HG02981 (cell line): ENCODE results near the gene GPR176.

Experiments
- ATAC-seq: cut with Tn5 transposase; IDR thresholded peaks from one replicate; pipeline ENCODE4 v1.9.1; 2021; ENCODE audit warnings: mild to moderate bottlenecking, moderate library complexity; ENCODE audit not compliant: unreplicated experiment

Gene GPR176

DNA sequence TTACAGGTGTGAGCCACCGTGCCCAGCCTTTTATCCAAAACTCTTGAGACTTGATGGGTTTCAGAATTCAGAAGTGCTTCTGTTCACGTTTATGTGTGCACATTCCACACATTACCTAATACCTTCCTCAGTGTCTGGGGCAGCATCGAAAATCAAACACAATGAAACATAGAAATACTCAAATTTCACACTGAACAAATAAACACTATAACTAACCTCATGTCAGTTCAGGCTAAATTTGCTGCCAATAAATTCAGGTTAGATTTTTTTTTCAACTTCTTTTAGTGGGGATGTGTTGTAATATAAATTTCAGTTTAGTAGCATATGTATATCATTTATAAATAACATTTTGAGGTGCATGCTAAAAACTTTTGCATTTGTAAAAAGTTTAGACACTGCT is 16.6 kb upstream of the GPR176 start:
- ATAC-seq: no peak

DNA sequence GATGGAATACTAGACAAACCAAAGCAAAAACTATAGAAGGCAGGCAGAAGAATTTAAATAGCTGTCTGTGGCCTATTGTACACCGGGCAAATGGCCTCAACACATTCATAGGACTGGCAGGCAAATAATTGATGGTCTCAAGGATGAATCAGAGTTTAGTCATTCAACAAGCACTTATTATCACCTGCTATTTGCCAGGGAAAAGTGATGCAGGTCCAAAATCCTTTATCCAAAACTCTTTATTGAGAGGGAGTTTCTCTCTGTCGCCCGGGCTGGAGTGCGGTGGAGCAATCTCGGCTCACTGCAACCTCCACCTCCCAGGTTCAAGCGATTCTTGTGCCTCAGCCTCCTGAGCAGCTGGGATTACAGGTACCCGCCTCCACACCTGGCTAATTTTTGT is 16.1 kb upstream of the GPR176 start:
- ATAC-seq: no peak

DNA sequence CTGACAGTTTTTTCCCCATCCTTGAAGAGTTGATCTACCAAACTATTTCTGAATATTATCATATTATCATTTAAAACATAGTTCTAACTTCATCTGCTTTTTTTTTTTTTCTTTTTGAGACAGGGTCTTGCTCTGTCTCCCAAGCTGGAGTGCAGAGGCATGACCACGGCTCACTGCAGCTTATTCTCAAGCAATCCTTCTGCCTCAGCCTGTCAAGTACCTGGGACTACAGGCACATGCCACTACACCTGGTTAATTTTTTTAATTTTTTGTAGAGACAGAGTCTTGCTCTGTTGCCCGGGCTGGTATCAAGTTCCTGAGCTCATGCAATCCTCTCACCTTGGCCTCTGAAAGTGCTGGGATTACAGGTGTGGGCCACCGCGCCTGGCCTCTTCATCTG is 15.2 kb upstream of the GPR176 start:
- no peak for ATAC-seq

DNA sequence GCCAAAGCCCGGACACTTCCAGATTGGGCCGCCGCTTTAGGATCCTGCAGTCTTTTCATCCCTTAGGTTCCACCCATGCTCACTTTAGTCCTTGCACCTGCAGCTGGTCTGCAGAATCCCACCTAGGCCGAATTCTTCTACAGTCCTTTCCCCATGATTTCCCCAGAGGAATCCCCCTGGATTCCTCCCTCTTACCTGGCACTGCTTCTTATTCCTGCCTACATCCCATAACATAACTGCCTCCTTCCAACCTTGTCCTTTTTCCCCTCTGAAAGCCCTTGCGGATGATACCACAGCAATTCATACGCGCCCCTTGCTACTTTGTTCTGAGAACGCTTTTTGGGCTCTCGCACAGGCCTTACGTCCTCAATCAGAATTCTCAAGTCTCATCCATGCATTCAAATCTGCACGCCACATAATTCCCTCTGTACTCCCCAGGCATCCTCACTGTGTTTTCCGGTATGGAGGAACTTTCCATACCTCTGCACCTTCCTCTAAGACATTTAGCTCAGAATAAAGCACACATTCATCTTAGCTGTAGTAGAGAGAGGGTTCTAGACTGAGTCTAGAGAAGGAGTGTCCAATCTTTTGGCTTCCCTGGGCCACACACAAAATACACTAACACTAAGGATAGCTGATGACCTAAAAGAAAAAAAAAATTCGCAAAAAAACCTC is 14.5 kb upstream of the GPR176 start:
- no peak for ATAC-seq

DNA sequence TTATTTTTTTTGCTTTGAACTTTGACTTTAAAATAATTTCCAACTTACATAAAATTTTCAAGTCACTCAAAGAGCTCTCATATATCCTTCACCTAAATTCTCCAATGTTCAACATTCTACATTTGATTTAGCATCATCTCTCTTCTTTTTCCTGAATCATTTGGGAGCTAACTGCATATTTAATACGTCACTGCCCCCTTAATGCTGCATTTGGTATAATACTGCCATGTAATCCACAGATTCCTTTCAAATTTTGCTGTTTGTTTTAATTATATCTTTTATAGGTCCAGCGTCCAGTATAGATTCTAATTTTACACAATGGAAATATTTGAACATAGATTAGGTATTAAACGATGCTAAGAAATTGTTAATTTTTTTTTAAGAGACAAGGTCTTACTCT is 11.5 kb upstream of the GPR176 start:
- ATAC-seq: no peak

DNA sequence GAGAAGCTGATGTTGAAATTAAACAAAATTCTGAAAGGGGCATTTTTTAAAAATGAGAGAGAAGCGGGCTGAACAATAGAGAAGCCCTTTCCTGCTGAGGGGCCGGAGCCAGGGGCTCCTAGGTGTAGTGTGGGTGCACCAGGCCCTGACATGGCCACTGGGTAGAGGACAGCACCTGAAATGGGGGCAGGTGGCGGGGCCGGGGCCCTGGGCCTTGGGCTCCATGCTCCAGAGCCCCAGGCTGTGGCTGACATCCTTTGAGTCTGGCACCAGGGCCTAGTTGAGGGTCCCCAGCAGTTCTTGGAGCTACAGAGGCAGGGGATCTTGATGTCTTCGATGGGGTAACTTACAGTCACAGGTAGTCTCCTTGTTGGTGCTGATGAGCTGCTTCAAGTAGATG is 6.5 kb upstream of the GPR176 start:
- ATAC-seq: no peak

DNA sequence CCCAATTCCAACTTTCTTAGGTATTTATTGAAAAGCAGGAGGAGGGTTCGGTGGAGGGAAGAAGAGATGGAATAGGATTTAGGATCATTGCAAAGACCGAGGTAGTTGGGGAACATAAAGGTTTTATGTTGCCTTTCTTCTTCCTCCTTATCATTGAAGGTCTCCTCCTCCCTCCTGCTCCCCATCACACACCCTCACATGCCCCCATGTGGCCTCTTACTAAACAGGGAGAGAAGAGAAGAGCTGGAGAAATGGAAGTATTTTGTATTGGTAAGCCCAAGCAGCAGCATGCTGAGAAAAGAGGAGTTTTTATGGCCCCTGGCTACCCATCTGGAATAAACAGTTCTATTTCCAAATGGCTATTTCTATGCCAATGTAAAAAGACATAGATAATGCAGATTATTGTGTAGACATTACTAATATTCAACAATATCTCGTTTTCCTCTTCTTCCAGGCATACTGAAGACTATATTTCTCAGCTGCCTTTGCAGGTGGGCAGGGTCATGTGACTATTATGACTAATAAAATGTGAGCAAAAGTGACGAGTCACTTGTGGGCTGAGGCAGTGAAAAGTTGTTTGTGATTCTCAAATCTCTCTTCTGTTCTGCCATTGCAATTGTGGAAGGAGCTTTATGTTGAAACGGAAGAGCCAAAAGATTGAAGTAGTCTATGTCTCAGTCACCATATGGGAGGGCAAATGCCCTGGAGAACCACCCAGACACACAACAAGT is 5.2 kb upstream of the GPR176 start:
- ATAC-seq: no peak

DNA sequence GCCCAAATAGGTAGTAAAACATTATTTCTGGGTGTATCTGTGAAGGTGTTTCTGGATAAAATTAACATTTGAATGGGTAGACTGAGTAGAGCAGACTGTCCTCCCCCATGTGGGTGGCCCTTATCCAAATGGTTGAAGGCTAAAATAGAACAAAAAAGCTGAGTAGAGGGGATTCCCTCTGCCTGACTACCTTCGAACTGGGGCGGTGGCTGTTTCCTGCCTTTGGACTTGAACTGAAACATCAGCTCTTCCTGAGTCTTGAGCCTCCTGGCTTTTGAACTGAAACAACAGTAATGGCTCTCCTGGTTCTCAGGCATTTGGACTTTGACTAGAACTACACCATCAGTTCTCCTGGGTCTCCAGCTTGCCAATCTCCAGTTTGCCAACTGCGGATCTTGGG is 4.4 kb upstream of the GPR176 start:
- ATAC-seq: no peak

DNA sequence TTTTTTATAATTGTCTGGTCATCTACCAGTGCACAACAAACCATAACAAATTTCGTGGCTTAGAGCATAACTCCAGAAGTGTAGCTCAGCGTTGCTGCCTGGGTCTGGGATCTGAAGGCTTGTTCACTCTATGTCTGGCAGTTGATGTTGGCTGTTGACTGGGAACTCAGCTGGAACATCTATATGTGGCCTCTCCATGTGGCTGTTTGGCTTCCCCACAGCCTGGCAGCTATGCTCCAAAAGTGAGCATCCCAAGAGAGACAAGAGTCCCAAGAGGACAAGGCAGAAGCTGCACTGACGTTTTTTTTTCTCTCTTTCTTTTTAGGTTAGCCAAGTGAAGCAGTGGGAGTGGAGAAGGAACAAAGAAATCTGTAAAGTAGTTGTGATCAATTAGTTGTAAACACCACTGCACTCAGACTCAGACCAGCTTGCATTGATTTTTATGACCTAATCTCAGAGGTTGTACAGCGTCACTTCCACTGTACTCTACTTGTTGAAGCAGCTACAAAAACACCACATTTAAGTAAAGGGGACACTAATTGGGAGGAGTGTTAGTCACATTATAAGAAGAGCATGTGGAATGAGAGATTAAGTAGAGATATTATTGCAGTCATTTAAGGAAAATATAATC is 2.5 kb upstream of the GPR176 start:
- no peak for ATAC-seq

DNA sequence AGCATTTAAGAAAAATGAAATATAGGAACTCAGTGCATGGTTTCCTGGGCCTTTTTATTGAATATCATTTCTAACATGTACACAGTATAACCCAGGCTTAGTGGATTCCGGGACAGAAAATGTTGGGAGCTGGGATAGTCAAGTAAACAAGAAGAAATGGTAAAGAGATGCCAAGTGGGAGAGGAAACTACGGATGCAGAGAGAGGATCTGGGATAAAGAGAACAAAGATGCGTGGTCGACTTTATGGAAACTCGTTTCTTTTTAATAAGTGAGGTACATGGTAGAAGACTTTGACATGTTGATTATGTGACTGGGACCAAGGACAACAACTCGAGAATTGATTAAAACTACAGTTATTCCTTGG is 1.2 kb upstream of the GPR176 start:
- ATAC-seq: no peak

DNA sequence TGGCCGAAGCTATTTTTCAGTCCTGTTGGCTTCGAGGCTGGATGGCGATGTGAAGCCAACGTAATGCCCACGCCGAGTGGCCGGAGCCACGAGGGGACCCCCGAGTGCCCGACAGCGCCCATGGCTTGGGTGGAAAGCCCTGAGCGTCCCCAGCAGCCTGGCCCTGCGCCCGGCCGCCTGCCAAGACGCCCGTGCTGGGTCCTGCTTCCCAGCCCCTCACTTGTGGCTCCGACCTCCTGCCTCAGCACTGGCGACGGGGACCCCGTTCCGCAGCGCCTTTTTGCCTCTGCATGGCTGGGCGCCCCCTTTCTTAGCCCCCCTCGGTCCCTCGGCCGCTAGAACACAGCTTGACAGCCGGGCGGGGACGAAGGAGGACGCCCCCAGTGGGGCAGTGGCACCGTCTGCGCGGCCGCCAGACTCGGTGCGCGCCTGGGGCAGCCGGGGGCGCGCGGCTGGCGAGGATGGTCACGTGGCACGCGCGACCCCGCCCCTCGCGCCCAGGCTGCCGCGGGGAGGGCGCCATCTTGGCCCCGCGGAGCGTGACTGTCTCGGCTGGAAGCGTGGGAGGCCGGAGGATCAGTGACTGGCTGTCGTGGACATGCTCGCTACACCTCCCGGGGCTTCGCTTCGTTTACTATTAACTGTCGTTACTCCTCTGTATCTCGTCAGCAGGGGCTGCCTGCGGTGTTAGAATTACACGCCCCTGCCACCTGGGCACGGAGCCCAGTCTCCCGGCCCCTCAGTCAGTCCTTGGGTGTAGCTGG is 626 bp upstream of the GPR176 start:
- ATAC-seq: peak; percentile 78

DNA sequence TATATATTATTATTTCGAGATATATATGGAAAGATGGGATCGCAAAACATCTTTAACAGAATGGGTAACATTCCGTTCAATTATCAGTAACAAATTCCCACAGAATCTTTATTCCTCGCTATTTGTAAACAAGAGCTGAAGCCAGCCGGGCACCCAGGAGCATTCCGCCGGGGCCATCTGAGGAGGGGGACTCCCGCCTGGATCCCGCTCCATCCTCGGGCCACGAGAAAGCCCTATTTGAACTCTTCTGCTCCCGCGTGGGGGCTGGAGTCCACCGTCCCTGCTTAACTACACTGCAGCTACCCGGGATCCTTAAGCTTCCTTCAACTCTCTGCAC is 687 bp downstream of the GPR176 start:
- no peak for ATAC-seq

DNA sequence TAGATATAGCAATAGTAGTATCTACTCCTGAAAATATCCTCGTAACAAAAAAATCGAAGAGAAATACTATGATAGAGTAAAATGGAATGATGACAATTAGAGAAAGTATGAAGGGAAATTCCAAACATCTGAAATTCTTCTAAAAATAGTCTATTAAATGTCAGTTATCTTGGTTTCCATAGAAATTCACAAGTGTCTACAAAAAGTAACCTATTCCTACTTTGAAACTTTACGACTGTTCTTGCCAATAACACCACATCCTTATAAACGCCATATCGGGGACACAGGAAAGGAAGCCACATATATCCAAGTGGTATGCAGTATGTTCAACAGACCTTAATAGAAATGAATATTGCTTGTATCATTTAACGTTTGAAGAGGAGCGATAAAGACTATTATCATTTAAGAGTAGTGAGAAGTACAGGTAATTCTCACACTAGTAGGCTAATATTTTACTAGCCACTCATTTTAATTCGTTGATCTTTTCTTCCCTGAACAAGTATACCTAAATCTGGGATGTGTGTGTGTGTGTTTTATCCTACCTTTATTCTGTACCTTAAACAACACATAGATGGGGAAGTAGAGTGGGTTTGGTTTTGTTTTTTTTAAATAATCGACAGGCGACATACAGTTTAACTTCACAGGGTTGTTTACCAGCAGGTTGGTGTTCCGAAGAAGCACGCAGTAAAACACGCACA is 1.2 kb downstream of the GPR176 start:
- no peak for ATAC-seq

DNA sequence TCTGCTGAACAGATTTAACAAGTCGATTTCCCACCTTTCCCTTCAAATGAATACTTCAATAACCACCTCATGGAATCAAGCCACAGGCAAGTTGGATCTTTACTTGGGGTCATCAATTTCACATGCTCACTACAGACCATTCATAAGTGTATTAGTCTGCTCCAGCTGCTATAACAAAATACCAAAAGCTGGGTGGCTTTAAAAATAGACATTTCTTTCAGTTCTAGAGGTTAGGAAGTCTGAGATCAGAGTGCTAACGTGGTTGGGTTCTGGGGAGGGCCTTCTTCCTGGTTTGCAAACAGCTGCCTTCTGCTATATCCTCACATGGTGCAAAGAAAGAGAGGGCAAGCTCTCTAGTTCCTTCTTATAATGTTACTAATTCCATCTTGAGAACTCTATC is 5.1 kb downstream of the GPR176 start:
- ATAC-seq: no peak

DNA sequence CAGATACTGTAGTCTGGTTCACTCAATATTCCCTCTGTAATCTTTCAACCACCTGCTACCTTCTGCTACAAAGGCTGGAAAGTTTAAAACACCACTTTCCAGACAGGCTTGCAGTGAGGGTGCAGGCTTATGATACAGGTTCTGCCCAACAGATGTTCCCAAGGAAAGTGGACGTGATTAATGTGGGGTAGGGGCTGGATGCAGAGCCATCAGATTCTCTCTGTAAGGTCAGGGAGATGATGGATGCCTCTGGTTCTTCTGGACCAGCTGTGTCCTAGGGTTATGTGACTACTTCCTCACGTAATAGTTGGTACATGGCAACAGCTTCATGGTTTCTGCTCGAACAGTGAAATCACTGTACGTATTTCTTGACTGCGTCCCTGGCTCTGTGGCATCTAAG is 11.1 kb downstream of the GPR176 start:
- no peak for ATAC-seq

DNA sequence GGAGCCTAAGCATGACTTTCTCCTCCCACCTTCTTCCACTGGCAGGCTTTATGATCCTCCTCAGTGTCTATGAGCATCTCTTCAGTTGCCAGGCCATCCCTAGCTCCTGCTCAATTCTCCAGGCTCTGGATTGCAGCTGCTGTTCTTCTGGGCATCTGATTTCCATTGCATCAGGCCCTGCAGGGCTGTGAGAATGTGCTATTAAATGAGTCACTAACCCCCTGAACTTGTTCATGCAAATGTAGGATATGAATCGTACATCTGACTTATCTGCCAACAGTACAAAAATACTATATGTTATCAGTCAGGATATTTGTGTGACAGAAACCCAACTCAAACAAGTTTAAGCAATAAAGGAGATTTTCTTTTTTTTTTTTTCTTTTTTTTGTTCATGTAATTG is 11.9 kb downstream of the GPR176 start:
- ATAC-seq: no peak

DNA sequence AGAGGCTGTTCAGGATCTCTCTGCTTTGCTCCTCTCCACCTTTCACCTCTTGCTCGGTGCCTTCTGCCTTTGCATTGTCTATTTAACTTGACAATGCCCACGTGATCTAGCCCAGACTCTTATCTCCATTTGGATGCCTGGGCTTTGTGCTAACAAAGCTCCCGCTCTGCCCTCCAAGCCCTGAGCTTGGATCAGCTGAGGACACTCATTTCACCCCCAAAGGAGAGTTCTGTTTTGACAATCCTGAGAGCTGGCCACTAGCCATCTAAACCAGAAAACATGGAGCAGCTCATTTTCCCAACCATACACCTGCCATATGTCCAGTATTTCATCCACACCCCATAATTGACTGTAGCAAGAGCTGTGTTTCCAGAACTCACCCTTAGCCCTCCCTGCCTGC is 12.8 kb downstream of the GPR176 start:
- no peak for ATAC-seq

DNA sequence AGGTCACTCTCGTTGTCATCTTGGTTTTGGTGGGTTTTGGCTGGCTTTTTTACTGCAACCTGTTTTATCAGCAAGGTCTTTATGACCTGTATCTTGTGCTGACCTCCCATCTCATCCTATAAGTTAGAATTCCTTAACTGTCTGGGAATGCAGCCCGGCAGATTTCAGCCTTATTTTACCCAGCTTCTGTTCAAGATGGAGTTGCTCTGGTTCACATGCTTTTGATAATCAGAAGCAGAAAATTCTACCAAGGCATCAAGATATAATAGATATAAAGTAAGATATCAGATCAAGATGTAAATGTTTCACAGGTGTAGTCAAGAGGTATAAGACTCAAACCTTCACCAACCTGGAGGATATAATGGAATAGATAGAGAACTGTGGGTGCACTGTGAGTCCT is 16.0 kb downstream of the GPR176 start:
- no peak for ATAC-seq

DNA sequence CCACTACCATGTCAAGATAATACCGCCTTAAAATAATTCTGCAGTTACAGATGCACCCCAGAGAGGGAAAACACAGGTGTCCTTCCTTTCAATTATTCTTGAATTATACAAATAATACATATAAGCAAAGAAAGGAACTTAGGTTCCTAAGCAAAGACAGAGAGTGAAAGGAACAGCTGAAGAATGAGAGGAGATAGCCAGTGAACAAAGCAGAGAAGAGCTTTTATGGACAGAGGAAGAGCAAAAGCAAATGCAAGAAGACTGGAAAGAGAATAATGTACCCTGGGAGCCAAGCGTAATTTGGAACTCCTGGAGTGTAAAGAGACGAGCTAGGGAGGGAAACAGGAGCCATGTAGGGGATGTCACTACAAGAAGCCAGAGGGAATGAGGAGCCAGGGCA is 21.7 kb downstream of the GPR176 start:
- no peak for ATAC-seq

DNA sequence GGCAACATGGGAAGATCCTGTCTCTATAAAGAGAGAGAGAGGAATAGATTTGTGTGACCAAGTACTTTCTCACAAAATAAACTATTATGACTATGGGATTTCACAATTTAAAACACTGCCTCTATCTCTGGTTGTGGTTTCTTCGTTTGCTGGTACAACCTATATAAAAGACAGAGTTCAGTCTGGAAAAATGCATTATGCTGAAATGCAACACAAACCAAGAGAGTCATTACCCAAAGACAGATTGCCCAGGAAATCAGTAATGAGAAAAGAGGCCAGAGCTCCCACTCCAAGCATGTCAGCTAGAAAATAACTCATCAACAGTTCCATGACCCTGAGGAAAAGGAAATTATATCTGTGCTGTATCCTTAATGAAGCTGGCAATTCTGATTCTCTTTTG is 23.2 kb downstream of the GPR176 start:
- no peak for ATAC-seq

DNA sequence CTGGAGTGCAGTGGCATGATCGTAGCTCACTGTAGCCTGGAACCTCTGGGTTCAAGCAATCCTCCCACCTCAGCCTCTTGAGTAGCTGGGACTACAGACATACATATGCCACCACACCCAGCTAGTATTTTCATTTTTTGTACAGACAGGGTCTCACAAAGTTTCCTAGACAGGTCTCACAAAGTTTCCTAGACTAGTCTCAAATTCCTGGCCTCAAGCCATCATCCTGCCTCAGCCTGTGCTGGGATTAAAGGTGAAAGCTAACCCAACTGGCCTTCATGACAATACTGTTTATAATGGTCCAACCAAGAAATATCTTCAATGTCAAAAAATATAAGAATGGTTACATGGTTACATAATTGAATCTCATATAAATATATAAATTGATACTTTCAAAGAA is 24.0 kb downstream of the GPR176 start:
- ATAC-seq: no peak
